Measurements from ENCODE around the gene ATRNL1. TPM values are rescaled to one million over a fixed set of nuclear protein-coding genes. Genes with fewer than 3 reads are reported as not detected.

ATRNL1 gene
- total RNA-seq, 1 donor from 2014 or later, result 16.4 TPM

DNA sequence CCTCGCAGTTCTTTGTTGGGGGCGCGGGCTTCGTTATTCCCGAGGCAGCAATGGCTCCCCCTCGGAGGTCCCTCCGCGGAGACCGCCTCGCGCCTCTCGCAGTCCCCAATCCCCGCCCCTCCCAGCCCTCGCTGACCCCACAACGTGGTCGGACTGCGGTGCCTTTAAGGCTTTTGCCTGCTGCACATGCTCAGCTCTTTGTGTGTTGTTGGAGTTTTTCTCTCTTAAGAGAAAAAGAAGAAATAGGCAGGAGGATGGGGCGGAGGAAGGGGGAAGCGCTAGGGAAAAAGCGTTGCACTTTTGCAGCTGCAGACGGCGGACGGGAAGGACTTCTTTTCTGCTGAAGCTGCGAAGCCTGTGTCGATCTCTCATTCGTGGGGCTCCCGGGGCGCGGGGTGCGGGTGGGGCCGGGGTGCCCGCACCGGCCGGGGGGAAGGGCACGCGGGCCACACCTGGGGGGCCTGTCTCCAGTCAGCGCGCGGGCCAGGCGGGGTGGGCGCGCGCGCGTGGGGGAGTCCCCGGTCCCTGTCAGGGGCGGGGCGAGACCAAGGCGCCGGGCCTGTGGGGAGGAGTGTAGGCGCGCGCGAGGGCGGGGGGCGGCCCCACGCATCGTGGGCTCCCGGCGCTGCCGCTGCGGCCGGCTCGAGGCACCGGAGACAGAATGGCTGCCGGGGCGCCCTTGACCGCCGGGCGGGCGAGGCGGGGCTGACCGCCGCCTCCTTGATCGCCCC is 445 bp upstream of the ATRNL1 start:
- peak; percentile 56 for TF ChIP-seq EZH2 (IDR thresholded peaks at IDR 0.05)
- TF ChIP-seq, protein P1, sequence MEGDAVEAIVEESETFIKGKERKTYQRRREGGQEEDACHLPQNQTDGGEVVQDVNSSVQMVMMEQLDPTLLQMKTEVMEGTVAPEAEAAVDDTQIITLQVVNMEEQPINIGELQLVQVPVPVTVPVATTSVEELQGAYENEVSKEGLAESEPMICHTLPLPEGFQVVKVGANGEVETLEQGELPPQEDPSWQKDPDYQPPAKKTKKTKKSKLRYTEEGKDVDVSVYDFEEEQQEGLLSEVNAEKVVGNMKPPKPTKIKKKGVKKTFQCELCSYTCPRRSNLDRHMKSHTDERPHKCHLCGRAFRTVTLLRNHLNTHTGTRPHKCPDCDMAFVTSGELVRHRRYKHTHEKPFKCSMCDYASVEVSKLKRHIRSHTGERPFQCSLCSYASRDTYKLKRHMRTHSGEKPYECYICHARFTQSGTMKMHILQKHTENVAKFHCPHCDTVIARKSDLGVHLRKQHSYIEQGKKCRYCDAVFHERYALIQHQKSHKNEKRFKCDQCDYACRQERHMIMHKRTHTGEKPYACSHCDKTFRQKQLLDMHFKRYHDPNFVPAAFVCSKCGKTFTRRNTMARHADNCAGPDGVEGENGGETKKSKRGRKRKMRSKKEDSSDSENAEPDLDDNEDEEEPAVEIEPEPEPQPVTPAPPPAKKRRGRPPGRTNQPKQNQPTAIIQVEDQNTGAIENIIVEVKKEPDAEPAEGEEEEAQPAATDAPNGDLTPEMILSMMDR (IDR thresholded peaks at IDR 0.05), result no peak
- Mint-ChIP-seq H3K27ac (peak overlapping the region; percentile 98), H3K36me3 (no peaks in the 10 kb centered on the region), H3K9me3 (peaks cover 3% of the 10 kb centered on the region), H3K27me3 (ENCODE audit: insufficient read depth, low read depth) (peaks cover 5% of the 10 kb centered on the region), H3K4me3 (peak overlapping the region; percentile 95), H3K4me1 (peaks cover 35% of the 10 kb centered on the region)
- DNase-seq (ENCODE audit: low spot score), result peak; percentile 80
- H3K27ac ChIP-seq, result no peak overlapping the region
- peak overlapping the region; percentile 89 for H2AFZ ChIP-seq (replicated peaks)
- H3K4me2 ChIP-seq, result peak overlapping the region; percentile 83
- no peaks in the 10 kb centered on the region for H3K9me3 ChIP-seq (ENCODE audit: low read depth)
- H4K20me1 ChIP-seq (ENCODE audit: low read depth), result peaks cover 8% of the 10 kb centered on the region
- no peak overlapping the region for H3K9ac ChIP-seq
- H3K79me2 ChIP-seq (ENCODE audit: low read depth), result no peaks in the 10 kb centered on the region
- H3K4me1 ChIP-seq, result no peaks in the 10 kb centered on the region
- peak overlapping the region; percentile 90 for H3K4me3 ChIP-seq
- H3F3A ChIP-seq (ENCODE audit: low read depth), result peaks cover 18% of the 10 kb centered on the region
- H3K27me3 ChIP-seq, result peaks cover 64% of the 10 kb centered on the region
- no peaks in the 10 kb centered on the region for H3K36me3 ChIP-seq

DNA sequence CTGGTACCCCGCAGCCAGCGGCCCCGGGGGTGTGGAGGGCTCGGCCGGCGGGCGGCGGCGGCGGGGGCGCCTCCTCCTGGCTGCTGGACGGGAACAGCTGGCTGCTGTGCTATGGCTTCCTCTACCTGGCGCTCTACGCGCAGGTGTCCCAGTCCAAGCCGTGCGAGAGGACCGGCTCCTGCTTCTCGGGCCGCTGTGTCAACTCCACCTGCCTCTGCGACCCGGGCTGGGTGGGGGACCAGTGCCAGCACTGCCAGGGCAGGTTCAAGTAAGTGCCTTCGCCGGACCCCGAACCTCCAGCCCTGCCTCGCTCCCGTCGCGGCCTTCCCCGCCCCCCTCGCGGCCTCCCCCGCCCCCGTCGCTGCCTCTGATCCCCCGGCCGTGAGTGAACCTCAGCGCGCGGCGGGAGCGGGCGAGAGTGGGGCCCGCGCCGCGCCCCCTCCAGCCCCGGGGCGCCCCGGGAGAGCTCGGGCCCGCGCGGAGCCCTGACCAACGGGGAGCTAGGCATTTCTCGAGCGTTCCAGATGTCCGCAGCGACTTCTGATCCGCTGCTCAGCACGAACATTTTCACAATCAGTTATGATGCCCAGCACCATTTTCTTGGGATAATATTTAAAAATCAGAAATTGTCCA is 727 bp downstream of the ATRNL1 start:
- H3K9ac ChIP-seq, result no peak overlapping the region
- no peak overlapping the region for H3K27ac ChIP-seq
- H3K4me1 ChIP-seq, result no peaks in the 10 kb centered on the region

DNA sequence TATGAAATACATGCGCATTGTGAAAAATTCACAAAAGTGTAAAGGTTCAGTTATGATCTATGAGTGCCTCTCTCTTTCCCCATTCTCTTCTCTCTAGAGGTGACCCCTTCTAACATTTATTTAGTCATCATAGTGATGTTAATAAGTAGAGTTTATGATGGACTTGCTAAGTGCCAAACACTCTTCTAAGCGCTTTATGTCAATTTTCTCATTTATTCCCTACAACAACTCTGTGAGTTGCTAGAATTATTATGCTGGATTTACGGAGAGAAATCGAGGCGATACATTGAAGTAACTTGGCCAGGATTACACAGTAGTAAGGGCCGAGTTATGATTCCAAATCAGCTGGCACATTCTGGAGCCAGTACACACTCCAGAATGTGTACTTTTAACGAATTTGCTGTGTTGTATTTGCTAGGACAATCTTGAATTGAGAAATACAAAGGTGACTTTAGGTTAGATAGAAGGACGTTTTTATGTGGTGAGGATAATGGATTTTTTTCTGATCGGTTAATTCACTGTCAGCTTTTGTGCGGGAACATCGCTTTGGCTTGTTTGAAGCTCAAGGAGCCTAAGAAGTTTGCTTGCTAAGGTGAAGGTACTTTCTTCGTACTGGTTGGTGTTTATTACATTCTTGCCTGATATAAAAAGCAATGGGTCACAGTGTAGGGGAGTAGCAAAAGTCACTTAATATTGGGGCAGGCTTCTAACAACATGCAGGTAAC is 1.4 kb downstream of the ATRNL1 start:
- Histone ChIP-seq H2AFZ (replicated peaks) (no peak overlapping the region), H3K27me3 (peaks cover 64% of the 10 kb centered on the region), H3K9ac (no peak overlapping the region), H3K4me3 (peak overlapping the region; percentile 90), H3K27ac (no peak overlapping the region), H3F3A (ENCODE audit: low read depth) (peaks cover 18% of the 10 kb centered on the region), H3K9me3 (ENCODE audit: low read depth) (no peaks in the 10 kb centered on the region), H4K20me1 (ENCODE audit: low read depth) (peaks cover 8% of the 10 kb centered on the region), H3K79me2 (ENCODE audit: low read depth) (no peaks in the 10 kb centered on the region), H3K4me2 (peak overlapping the region; percentile 83), H3K36me3 (no peaks in the 10 kb centered on the region), H3K4me1 (no peaks in the 10 kb centered on the region)
- Mint-ChIP-seq H3K4me3 (peak overlapping the region; percentile 92), H3K27me3 (ENCODE audit: insufficient read depth, low read depth) (peaks cover 5% of the 10 kb centered on the region), H3K4me1 (peaks cover 35% of the 10 kb centered on the region), H3K36me3 (no peaks in the 10 kb centered on the region), H3K27ac (peak overlapping the region; percentile 34), H3K9me3 (peaks cover 3% of the 10 kb centered on the region)
- TF ChIP-seq EZH2 (IDR thresholded peaks at IDR 0.05) (no peak), EZH2phosphoT487 (IDR thresholded peaks at IDR 0.05) (no peak)
- TF ChIP-seq, protein P1 (IDR thresholded peaks at IDR 0.05), result no peak
- DNase-seq (ENCODE audit: low spot score), result no peak

More for the DNA sequence above, 727 bp downstream of the ATRNL1 start:
- H3F3A ChIP-seq (ENCODE audit: low read depth), result peaks cover 18% of the 10 kb centered on the region
- H4K20me1 ChIP-seq (ENCODE audit: low read depth), result peaks cover 8% of the 10 kb centered on the region
- Mint-ChIP-seq H3K36me3 (no peaks in the 10 kb centered on the region), H3K4me3 (peak overlapping the region; percentile 92), H3K9me3 (no peaks in the 10 kb centered on the region), H3K27ac (peak overlapping the region; percentile 34), H3K27me3 (ENCODE audit: insufficient read depth, low read depth) (peaks cover 5% of the 10 kb centered on the region), H3K4me1 (peaks cover 35% of the 10 kb centered on the region)
- H3K36me3 ChIP-seq, result no peaks in the 10 kb centered on the region
- peak; percentile 51 for DNase-seq (ENCODE audit: low spot score)
- no peaks in the 10 kb centered on the region for H3K9me3 ChIP-seq (ENCODE audit: low read depth)
- H3K4me3 ChIP-seq, result peak overlapping the region; percentile 90
- no peaks in the 10 kb centered on the region for H3K79me2 ChIP-seq (ENCODE audit: low read depth)
- peaks cover 64% of the 10 kb centered on the region for H3K27me3 ChIP-seq
- H3K4me2 ChIP-seq, result peak overlapping the region; percentile 83
- TF ChIP-seq EZH2phosphoT487 (IDR thresholded peaks at IDR 0.05) (no peak), EZH2 (IDR thresholded peaks at IDR 0.05) (peak; percentile 56)
- TF ChIP-seq, protein P1 (IDR thresholded peaks at IDR 0.05), result peak; percentile 43
- peak overlapping the region; percentile 89 for H2AFZ ChIP-seq (replicated peaks)
